ENCODE results near the gene TRAPPC10. TPM values are rescaled to one million over a fixed set of nuclear protein-coding genes. Genes with fewer than 3 reads are reported as not detected.

TRAPPC10 gene
- total RNA-seq, 1 experiment from 2014 or later: 32.9 TPM

- 0 out of 4 replicates have a peak, but pooled peaks cover 0 to 2% of the 10 kb centered on the region in 2 experiments for H3K4me1 Mint-ChIP-seq
Measured at GRCh38 chr21:44035244-44035643, 23.1 kb downstream of the TRAPPC10 start.

More at GRCh38 chr21:44035244-44035643, 23.1 kb downstream of the TRAPPC10 start:
- no peak for DNase-seq
- no peaks in the 10 kb centered on the region for H3K9me3 ChIP-seq (ENCODE audit: control insufficient read depth, low read depth, low read length)
- no peak overlapping the region for H2BK5ac ChIP-seq (ENCODE audit: insufficient read length, low read length)
- no CpG with 5 or more reads among the region's 4 CpGs for WGBS (ENCODE audit: extremely low coverage, insufficient read length, low lambda C conversion rate)
- no peak overlapping the region for H3K4ac ChIP-seq (ENCODE audit: low read depth, low read length)
- no peak for TF ChIP-seq CTCF (conservative IDR thresholded peaks at IDR 0.05)
- no peak overlapping the region for H2AK5ac ChIP-seq (ENCODE audit: insufficient read length, low read length)
- no peaks in the 10 kb centered on the region for H3K9me3 Mint-ChIP-seq
- H2BK15ac ChIP-seq (ENCODE audit: low read depth, low read length): no peak overlapping the region
- no peaks in the 10 kb centered on the region for H4K20me1 ChIP-seq (ENCODE audit: control insufficient read depth, insufficient read depth, insufficient read length)
- H3K79me1 ChIP-seq (ENCODE audit: insufficient read depth, low read depth, low read length, poor library complexity, severe bottlenecking): peaks cover 4% of the 10 kb centered on the region
- no peaks in the 10 kb centered on the region for H3K4me1 ChIP-seq (ENCODE audit: insufficient read depth, low read length)
- no peak overlapping the region for H3K4me2 ChIP-seq (ENCODE audit: insufficient read depth, insufficient read length, low read length)
- no peak overlapping the region for H3K27ac ChIP-seq (ENCODE audit: insufficient read length, low read depth, low read length)
- no peak overlapping the region for H4K5ac ChIP-seq (ENCODE audit: insufficient read length, low read depth, low read length)
- H3K14ac ChIP-seq (ENCODE audit: insufficient read depth, low read length): no peak overlapping the region
- no peak overlapping the region for H2BK12ac ChIP-seq (ENCODE audit: insufficient read length, low read depth, low read length)
- H3T11ph ChIP-seq (ENCODE audit: low read length): no peak overlapping the region
- no peak overlapping the region for H4K8ac ChIP-seq (replicated peaks; ENCODE audit: insufficient read length, low read depth, low read length)
- H2AFZ ChIP-seq (ENCODE audit: low read length): no peak overlapping the region
- H3K9ac ChIP-seq (ENCODE audit: extremely low read depth, insufficient read length, low read length): no peak overlapping the region
- H3K23ac ChIP-seq (ENCODE audit: insufficient read length, low read depth, low read length): no peak overlapping the region
- H2BK20ac ChIP-seq (ENCODE audit: low read depth, low read length, poor library complexity, severe bottlenecking): no peak overlapping the region
- H3K4me3 Mint-ChIP-seq: no peak overlapping the region
- H3K27me3 Mint-ChIP-seq (ENCODE audit: low read depth): no peaks in the 10 kb centered on the region
- H4K91ac ChIP-seq (ENCODE audit: insufficient read length, low read depth, low read length): no peak overlapping the region
- peaks cover 5% of the 10 kb centered on the region; the same call in 1 of the 2 replicates for H3K79me2 ChIP-seq (ENCODE audit: insufficient read depth, low read length)
- H2BK120ac ChIP-seq (ENCODE audit: low read depth, low read length, poor library complexity, severe bottlenecking): no peak overlapping the region
- no peaks in the 10 kb centered on the region for H3K23me2 ChIP-seq (ENCODE audit: insufficient read length, low read depth, low read length, poor library complexity, severe bottlenecking)
- no peak overlapping the region for H3K56ac ChIP-seq (ENCODE audit: insufficient read length, low read depth, low read length)
- H3K27ac Mint-ChIP-seq: no peak overlapping the region
- H3K27me3 ChIP-seq (ENCODE audit: insufficient read depth, low read length): no peaks in the 10 kb centered on the region; the same call in 1 of the 2 replicates
- no peak overlapping the region for H3K18ac ChIP-seq (ENCODE audit: insufficient read length, low read depth, low read length)
- H3K36me3 Mint-ChIP-seq (ENCODE audit: insufficient read depth in 1 of 3, low read depth in 3 of 3): peaks cover 19 to 53% (median 46%) of the 10 kb centered on the region in 3 experiments

Data from H9 (cell line).